SK-N-SH treated with all-trans-retinoic acid at 6 μM for 48 hours (cell line): ENCODE results near the gene SNRNP48.

Experiments
- ARNTL ChIP-seq: fragments of 450-650 bp; formaldehyde crosslinking; IDR thresholded peaks from 2 replicates; pipeline ENCODE4 v1.5.0; 2020; ENCODE audit warnings: low read depth, mild to moderate bottlenecking, moderate library complexity, borderline replicate concordance
- CREB5 ChIP-seq: fragments of 250-450 bp; sonication (Bioruptor Pico); IDR thresholded peaks from 2 replicates; pipeline ENCODE4 v1.5.1; 2020; ENCODE audit warnings: low read depth, mild to moderate bottlenecking, moderate library complexity
- SNAI2 ChIP-seq: fragments of 250-450 bp; sonication (Bioruptor Pico); IDR thresholded peaks from 2 replicates; pipeline ENCODE4 v1.5.0; 2020; ENCODE audit warnings: mild to moderate bottlenecking, moderate library complexity
- TF ChIP-seq, protein P1 (sequence below): fragments of 250-450 bp; sonication (Bioruptor Pico); IDR thresholded peaks from 2 replicates; pipeline ENCODE4 v1.5.0; 2020; ENCODE audit warnings: mild to moderate bottlenecking, moderate library complexity

GRCh38 chr6:7590918-7591302 is 912 bp downstream of the SNRNP48 start:
- TF ChIP-seq CREB5 (CRISPR knock-in tag) (no peak), ARNTL (CRISPR knock-in tag) (no peak), SNAI2 (CRISPR knock-in tag) (no peak)
- TF ChIP-seq, protein P1, sequence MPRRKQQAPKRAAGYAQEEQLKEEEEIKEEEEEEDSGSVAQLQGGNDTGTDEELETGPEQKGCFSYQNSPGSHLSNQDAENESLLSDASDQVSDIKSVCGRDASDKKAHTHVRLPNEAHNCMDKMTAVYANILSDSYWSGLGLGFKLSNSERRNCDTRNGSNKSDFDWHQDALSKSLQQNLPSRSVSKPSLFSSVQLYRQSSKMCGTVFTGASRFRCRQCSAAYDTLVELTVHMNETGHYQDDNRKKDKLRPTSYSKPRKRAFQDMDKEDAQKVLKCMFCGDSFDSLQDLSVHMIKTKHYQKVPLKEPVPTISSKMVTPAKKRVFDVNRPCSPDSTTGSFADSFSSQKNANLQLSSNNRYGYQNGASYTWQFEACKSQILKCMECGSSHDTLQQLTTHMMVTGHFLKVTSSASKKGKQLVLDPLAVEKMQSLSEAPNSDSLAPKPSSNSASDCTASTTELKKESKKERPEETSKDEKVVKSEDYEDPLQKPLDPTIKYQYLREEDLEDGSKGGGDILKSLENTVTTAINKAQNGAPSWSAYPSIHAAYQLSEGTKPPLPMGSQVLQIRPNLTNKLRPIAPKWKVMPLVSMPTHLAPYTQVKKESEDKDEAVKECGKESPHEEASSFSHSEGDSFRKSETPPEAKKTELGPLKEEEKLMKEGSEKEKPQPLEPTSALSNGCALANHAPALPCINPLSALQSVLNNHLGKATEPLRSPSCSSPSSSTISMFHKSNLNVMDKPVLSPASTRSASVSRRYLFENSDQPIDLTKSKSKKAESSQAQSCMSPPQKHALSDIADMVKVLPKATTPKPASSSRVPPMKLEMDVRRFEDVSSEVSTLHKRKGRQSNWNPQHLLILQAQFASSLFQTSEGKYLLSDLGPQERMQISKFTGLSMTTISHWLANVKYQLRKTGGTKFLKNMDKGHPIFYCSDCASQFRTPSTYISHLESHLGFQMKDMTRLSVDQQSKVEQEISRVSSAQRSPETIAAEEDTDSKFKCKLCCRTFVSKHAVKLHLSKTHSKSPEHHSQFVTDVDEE: no peak
